Progenitor cell of endocrine pancreas (in vitro differentiated cells): ENCODE results near the gene RASGEF1C. TPM values are rescaled to one million over a fixed set of nuclear protein-coding genes. Genes with fewer than 3 reads are reported as not detected.

ENCODE experiments used
- DNase-seq: peaks from one replicate; pipeline ENCODE4 v3.0.0; 2021; ENCODE audit warnings: low spot score; ENCODE audit not compliant: unreplicated experiment
- H3K27ac Mint-ChIP-seq: 2 replicates; pipeline ENCODE4 v1.8.0; 2021; ENCODE audit warnings: mild to moderate bottlenecking, moderate library complexity, mixed read lengths
- H3K27me3 Mint-ChIP-seq: 2 replicates; pipeline ENCODE4 v1.8.0; 2021; ENCODE audit warnings: mixed read lengths
- H3K36me3 Mint-ChIP-seq: 2 replicates; pipeline ENCODE4 v1.8.0; 2022; ENCODE audit warnings: mixed read lengths; ENCODE audit not compliant: insufficient read depth
- H3K4me1 Mint-ChIP-seq: 2 replicates; pipeline ENCODE4 v1.8.0; 2021; ENCODE audit warnings: low read depth, mixed read lengths
- H3K4me3 Mint-ChIP-seq: 2 replicates; pipeline ENCODE4 v1.8.0; 2021; ENCODE audit warnings: low read depth, mild to moderate bottlenecking, moderate library complexity, mixed read lengths
- H3K9me3 Mint-ChIP-seq: 2 replicates; pipeline ENCODE4 v1.8.0; 2021; ENCODE audit warnings: low read depth, mixed read lengths
- total RNA-seq: library from RNA; stranded (reverse); gene quantifications from 2 replicates; pipeline ENCODE4 v1.2.1, GENCODE V29; 2021
- TF ChIP-seq, protein P1 (sequence below): fragments of 200-600 bp; sonication (generic); IDR thresholded peaks from one replicate; pipeline ENCODE4 v1.5.0; 2021; ENCODE audit warnings: antibody characterized with exemption, mild to moderate bottlenecking; ENCODE audit not compliant: unreplicated experiment

Gene RASGEF1C
- total RNA-seq, 1 donor from 2014 or later, result 1.3 TPM

- H3K4me1 Mint-ChIP-seq, result peaks cover 18% of the 10 kb centered on the region
- no peaks in the 10 kb centered on the region for H3K36me3 Mint-ChIP-seq
These were observed 123.2 kb downstream of the RASGEF1C start for GRCh38 chr5:180085837-180086236.

GRCh38 chr5:180084638-180085561 is 124.1 kb downstream of the RASGEF1C start:
- DNase-seq, result no peak
- Mint-ChIP-seq H3K9me3 (no peaks in the 10 kb centered on the region), H3K27me3 (peaks cover 3% of the 10 kb centered on the region), H3K27ac (no peak overlapping the region), H3K36me3 (no peaks in the 10 kb centered on the region), H3K4me1 (peaks cover 15% of the 10 kb centered on the region), H3K4me3 (no peak overlapping the region)
- TF ChIP-seq, protein P1, sequence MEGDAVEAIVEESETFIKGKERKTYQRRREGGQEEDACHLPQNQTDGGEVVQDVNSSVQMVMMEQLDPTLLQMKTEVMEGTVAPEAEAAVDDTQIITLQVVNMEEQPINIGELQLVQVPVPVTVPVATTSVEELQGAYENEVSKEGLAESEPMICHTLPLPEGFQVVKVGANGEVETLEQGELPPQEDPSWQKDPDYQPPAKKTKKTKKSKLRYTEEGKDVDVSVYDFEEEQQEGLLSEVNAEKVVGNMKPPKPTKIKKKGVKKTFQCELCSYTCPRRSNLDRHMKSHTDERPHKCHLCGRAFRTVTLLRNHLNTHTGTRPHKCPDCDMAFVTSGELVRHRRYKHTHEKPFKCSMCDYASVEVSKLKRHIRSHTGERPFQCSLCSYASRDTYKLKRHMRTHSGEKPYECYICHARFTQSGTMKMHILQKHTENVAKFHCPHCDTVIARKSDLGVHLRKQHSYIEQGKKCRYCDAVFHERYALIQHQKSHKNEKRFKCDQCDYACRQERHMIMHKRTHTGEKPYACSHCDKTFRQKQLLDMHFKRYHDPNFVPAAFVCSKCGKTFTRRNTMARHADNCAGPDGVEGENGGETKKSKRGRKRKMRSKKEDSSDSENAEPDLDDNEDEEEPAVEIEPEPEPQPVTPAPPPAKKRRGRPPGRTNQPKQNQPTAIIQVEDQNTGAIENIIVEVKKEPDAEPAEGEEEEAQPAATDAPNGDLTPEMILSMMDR, result no peak

More at GRCh38 chr5:180085837-180086236, 123.2 kb downstream of the RASGEF1C start:
- DNase-seq, result no peak
- Mint-ChIP-seq H3K9me3 (no peaks in the 10 kb centered on the region), H3K27me3 (peaks cover 3% of the 10 kb centered on the region), H3K4me3 (no peak overlapping the region), H3K27ac (no peak overlapping the region)
- TF ChIP-seq, protein P1, result no peak

GRCh38 chr5:180083529-180084060 is 125.4 kb downstream of the RASGEF1C start:
- no peak overlapping the region for H3K4me3 Mint-ChIP-seq
- no peaks in the 10 kb centered on the region for H3K36me3 Mint-ChIP-seq
- no peak for DNase-seq
- TF ChIP-seq, protein P1, result no peak
- H3K4me1 Mint-ChIP-seq, result peaks cover 15% of the 10 kb centered on the region
- H3K27ac Mint-ChIP-seq, result no peak overlapping the region
- H3K9me3 Mint-ChIP-seq, result no peaks in the 10 kb centered on the region
- H3K27me3 Mint-ChIP-seq, result peaks cover 9% of the 10 kb centered on the region

DNA sequence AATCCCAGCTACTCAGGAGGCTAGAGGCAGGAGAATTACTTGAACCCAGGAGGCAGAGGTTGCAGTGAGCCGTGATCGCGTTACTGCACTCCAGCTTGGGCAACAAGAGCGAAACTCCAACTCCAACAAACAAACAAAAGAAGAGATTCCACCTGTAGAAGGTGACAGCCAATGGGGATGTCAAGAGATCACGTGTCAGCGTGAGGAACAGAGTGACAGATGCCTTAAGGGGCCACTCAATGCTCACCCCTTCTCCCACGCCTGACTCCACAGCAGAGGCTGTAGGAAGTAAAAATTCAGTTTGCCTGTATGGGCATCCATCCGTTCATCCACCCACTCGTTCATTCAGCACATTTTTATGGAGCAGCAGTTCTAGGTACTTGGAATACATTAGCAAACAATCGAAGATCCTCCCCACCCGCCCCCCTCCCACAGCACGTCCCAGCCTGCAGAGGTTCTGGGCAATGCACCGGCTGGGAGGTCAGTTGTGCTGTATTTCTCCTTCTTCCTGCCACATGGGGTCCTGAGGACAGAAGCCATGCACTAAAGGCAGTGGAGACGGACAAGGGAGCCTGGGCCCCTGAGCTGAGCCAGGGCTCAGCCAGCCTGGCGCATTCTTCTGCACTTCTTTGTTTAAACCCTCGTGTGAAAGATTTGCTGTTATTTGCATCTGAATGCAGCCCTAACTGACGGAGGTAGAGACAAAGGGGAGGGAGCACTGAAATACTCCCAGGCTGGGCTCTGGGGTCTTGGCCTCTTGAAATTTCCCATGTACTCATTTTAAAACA is 126.2 kb downstream of the RASGEF1C start:
- Mint-ChIP-seq H3K9me3 (no peaks in the 10 kb centered on the region), H3K27me3 (peaks cover 7% of the 10 kb centered on the region), H3K4me3 (no peak overlapping the region), H3K4me1 (peaks cover 15% of the 10 kb centered on the region), H3K27ac (peak overlapping the region; percentile 27), H3K36me3 (no peaks in the 10 kb centered on the region)
- TF ChIP-seq, protein P1, result no peak
- no peak for DNase-seq

GRCh38 chr5:180081481-180081880 is 127.5 kb downstream of the RASGEF1C start:
- Mint-ChIP-seq H3K4me3 (no peak overlapping the region), H3K36me3 (no peaks in the 10 kb centered on the region), H3K27me3 (peaks cover 7% of the 10 kb centered on the region), H3K27ac (no peak overlapping the region), H3K4me1 (peaks cover 15% of the 10 kb centered on the region), H3K9me3 (no peaks in the 10 kb centered on the region)
- DNase-seq, result no peak
- TF ChIP-seq, protein P1, result no peak
